Muscle of leg (tissue), 11 donors: ENCODE measurements around the gene MCM9. TPM values are rescaled to one million over a fixed set of nuclear protein-coding genes. Genes with fewer than 3 reads are reported as not detected.

ENCODE experiments used
- DNase-seq: peaks from one replicate; pipeline ENCODE4 v3.0.0; 2013
- H3K27ac ChIP-seq: one replicate; pipeline ENCODE4 v1.5.1; 2013; ENCODE audit warnings: mild to moderate bottlenecking, low read length, control low read depth
- H3K27me3 ChIP-seq: one replicate; pipeline ENCODE4 v1.6.1; 2013; ENCODE audit warnings: low read length; ENCODE audit not compliant: control insufficient read depth, insufficient read depth
- H3K36me3 ChIP-seq: one replicate; pipeline ENCODE4 v1.6.1; 2013; ENCODE audit warnings: low read length; ENCODE audit not compliant: control insufficient read depth, insufficient read depth
- H3K4me1 ChIP-seq: one replicate; pipeline ENCODE4 v1.6.1; 2013; ENCODE audit warnings: low read length; ENCODE audit not compliant: control insufficient read depth, insufficient read depth
- H3K4me3 ChIP-seq: one replicate; pipeline ENCODE4 v1.5.1; 2013; ENCODE audit warnings: low read length, control low read depth
- H3K9me3 ChIP-seq: replicated peaks from 2 replicates; pipeline ENCODE4 v1.6.1; 2013; ENCODE audit warnings: low read depth, low read length; ENCODE audit not compliant: control insufficient read depth
- WGBS: methylation state at CpG from one replicate; pipeline ENCODE4 v1.1.5; 2013; ENCODE audit warnings: missing lambda C conversion rate; ENCODE audit not compliant: insufficient coverage; 5-methylcytosine and 5-hydroxymethylcytosine counted together
- polyA plus RNA-seq, 8 donors: library from polyadenylated mRNA; unstranded; fragments of 120-200 nt; gene quantifications; one replicate each; pipeline versions ENCODE4 v1.2.1 to v1.2.3, GENCODE V29; 2013; ENCODE audit warnings: inconsistent platforms in 1 of 8, low replicate concordance in 1 of 8; ENCODE audit not compliant: insufficient read length in 8 of 8, insufficient read depth in 1 of 8
- total RNA-seq: library from RNA; stranded (reverse); fragments of 120-200 nt; gene quantifications from one replicate; pipeline ENCODE4 v1.2.4, GENCODE V29; 2013

The MCM9 gene
- total and polyA plus RNA-seq, 9 donors = 10.1 to 14.5 (median 12.5) TPM

GRCh38 chr6:118895859-118896258 is 39.1 kb downstream of the MCM9 start:
- Histone ChIP-seq H3K27ac (no peak overlapping the region), H3K4me3 (no peak overlapping the region), H3K9me3 (no peaks in the 10 kb centered on the region), H3K4me1 (no peaks in the 10 kb centered on the region), H3K27me3 (no peaks in the 10 kb centered on the region), H3K36me3 (peaks cover 6% of the 10 kb centered on the region)
- no CpG with 5 or more reads among the region's 2 CpGs for WGBS
- DNase-seq = no peak

GRCh38 chr6:118895261-118895560 is 39.7 kb downstream of the MCM9 start:
- WGBS = no CpG with 5 or more reads among the region's 11 CpGs
- no peaks in the 10 kb centered on the region for H3K9me3 ChIP-seq
- H3K27me3 ChIP-seq = no peaks in the 10 kb centered on the region
- H3K4me1 ChIP-seq = no peaks in the 10 kb centered on the region
- H3K27ac ChIP-seq = peak overlapping the region; percentile 86
- no peak for DNase-seq
- peak overlapping the region; percentile 62 for H3K4me3 ChIP-seq
- peaks cover 4% of the 10 kb centered on the region for H3K36me3 ChIP-seq

GRCh38 chr6:118894425-118895260 is 40.3 kb downstream of the MCM9 start:
- Histone ChIP-seq H3K4me1 (no peaks in the 10 kb centered on the region), H3K36me3 (no peaks in the 10 kb centered on the region), H3K4me3 (peak overlapping the region; percentile 62), H3K27ac (peak overlapping the region; percentile 86), H3K9me3 (no peaks in the 10 kb centered on the region), H3K27me3 (no peaks in the 10 kb centered on the region)
- under 1% methylated on average over 95 of the region's 102 CpGs for WGBS
- peak; percentile 82 for DNase-seq

GRCh38 chr6:118893807-118894424 is 41.0 kb downstream of the MCM9 start, which contains the start of gene ASF1A:
Gene ASF1A, plus strand, starts transcription at chr6:118894152. Its CDS starts 262 bp downstream, at chr6:118894414.
- DNase-seq = peak; percentile 100
- H3K4me1 ChIP-seq = no peaks in the 10 kb centered on the region
- peak within 1 kb of the TSS; percentile 98 for H3K27ac ChIP-seq
- H3K36me3 ChIP-seq = no peaks in the 10 kb centered on the region
- peak within 1 kb of the TSS; percentile 63 for H3K4me3 ChIP-seq
- H3K27me3 ChIP-seq = no peaks in the 10 kb centered on the region
- no peaks in the 10 kb centered on the region for H3K9me3 ChIP-seq
- WGBS = under 1% methylated on average over 39 of the region's 51 CpGs

GRCh38 chr6:118893064-118893806 is 41.7 kb downstream of the MCM9 start:
- WGBS = 0% methylated on average over 14 of the region's 18 CpGs

GRCh38 chr6:118892355-118892991 is 42.5 kb downstream of the MCM9 start:
- Histone ChIP-seq H3K4me1 (no peaks in the 10 kb centered on the region), H3K27ac (peak overlapping the region; percentile 98), H3K4me3 (peak overlapping the region; percentile 63), H3K9me3 (no peaks in the 10 kb centered on the region), H3K27me3 (no peaks in the 10 kb centered on the region), H3K36me3 (no peaks in the 10 kb centered on the region)
- WGBS = no CpG with 5 or more reads among the region's 6 CpGs
- peak; percentile 20 for DNase-seq

More at GRCh38 chr6:118893064-118893806, 41.7 kb downstream of the MCM9 start:
- no peaks in the 10 kb centered on the region for H3K27me3 ChIP-seq
- peak; percentile 91 for DNase-seq
- no peaks in the 10 kb centered on the region for H3K4me1 ChIP-seq
- H3K4me3 ChIP-seq = peak overlapping the region; percentile 63
- H3K27ac ChIP-seq = peak overlapping the region; percentile 98
- no peaks in the 10 kb centered on the region for H3K36me3 ChIP-seq
- no peaks in the 10 kb centered on the region for H3K9me3 ChIP-seq

GRCh38 chr6:118890997-118891790 is 43.8 kb downstream of the MCM9 start:
- Histone ChIP-seq H3K4me1 (no peaks in the 10 kb centered on the region), H3K36me3 (no peaks in the 10 kb centered on the region), H3K4me3 (no peak overlapping the region), H3K27me3 (no peaks in the 10 kb centered on the region), H3K9me3 (no peaks in the 10 kb centered on the region), H3K27ac (no peak overlapping the region)
- 100% methylated on average over 2 of the region's 5 CpGs for WGBS
- DNase-seq = peak; percentile 25

GRCh38 chr6:118889163-118889562 is 45.8 kb downstream of the MCM9 start:
- Histone ChIP-seq H3K27ac (no peak overlapping the region), H3K36me3 (no peaks in the 10 kb centered on the region), H3K9me3 (no peaks in the 10 kb centered on the region), H3K4me3 (no peak overlapping the region), H3K4me1 (no peaks in the 10 kb centered on the region), H3K27me3 (no peaks in the 10 kb centered on the region)
- WGBS = 100% methylated on average over 1 of the region's 4 CpGs
- no peak for DNase-seq

GRCh38 chr6:118886641-118887040 is 48.3 kb downstream of the MCM9 start:
- no peak for DNase-seq
- WGBS = no CpG with 5 or more reads among the region's 6 CpGs
- H3K9me3 ChIP-seq = no peaks in the 10 kb centered on the region
- no peaks in the 10 kb centered on the region for H3K27me3 ChIP-seq
- no peak overlapping the region for H3K27ac ChIP-seq
- no peaks in the 10 kb centered on the region for H3K36me3 ChIP-seq
- H3K4me1 ChIP-seq = no peaks in the 10 kb centered on the region
- no peak overlapping the region for H3K4me3 ChIP-seq
